Measurements from ENCODE around the gene CHKA. TPM values are rescaled to one million over a fixed set of nuclear protein-coding genes. Genes with fewer than 3 reads are reported as not detected.

Gene CHKA
- total and polyA plus RNA-seq, 2 of the 8 experiments (the other 6 are each of a cell fraction or from before 2014, with no cell fraction given): 61.2 to 86.6 TPM

GRCh38 chr11:68038718-68039525 is 82.3 kb downstream of the CHKA start, which contains the start of gene TCIRG1 (continued):
- TF ChIP-seq, protein P1, sequence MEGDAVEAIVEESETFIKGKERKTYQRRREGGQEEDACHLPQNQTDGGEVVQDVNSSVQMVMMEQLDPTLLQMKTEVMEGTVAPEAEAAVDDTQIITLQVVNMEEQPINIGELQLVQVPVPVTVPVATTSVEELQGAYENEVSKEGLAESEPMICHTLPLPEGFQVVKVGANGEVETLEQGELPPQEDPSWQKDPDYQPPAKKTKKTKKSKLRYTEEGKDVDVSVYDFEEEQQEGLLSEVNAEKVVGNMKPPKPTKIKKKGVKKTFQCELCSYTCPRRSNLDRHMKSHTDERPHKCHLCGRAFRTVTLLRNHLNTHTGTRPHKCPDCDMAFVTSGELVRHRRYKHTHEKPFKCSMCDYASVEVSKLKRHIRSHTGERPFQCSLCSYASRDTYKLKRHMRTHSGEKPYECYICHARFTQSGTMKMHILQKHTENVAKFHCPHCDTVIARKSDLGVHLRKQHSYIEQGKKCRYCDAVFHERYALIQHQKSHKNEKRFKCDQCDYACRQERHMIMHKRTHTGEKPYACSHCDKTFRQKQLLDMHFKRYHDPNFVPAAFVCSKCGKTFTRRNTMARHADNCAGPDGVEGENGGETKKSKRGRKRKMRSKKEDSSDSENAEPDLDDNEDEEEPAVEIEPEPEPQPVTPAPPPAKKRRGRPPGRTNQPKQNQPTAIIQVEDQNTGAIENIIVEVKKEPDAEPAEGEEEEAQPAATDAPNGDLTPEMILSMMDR (IDR thresholded peaks at IDR 0.05; ENCODE audit: control extremely low read depth in 1 of 3, insufficient read depth in 1 of 3, low read depth in 1 of 3, low read length in 3 of 3): peak in 1 of 3 experiments; percentile 5; a peak in 1 of 4 replicates
- TF ChIP-seq ATF2 (IDR thresholded peaks at IDR 0.05; ENCODE audit: low read length): no peak
- TF ChIP-seq KDM1A (IDR thresholded peaks at IDR 0.05; ENCODE audit: borderline replicate concordance, low read length): peak; percentile 99

Measured in H1 (cell line).